ENCODE measurements around the gene PASK.

DNA sequence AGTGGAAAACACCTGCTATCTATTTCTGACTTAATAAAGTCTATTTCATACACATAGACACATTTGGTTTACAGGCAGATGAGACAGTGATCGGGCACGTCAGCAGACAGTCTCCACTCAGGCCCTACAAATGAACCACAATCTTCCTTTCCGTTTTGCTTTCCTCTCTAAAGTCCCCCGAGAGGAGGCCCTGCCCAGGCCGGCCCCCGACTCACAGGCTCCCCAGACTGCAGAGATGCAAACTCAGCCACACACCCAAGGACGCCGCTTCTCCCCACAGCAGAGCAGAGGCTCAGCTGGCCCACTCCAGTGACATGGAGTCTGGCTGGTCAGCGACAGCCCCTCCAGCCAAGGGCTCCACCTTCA lies 37.8 kb downstream of the PASK start:
- TF ChIP-seq CTCF (IDR thresholded peaks at IDR 0.05 in 2 of 3, conservative IDR thresholded peaks at IDR 0.05 in 1 of 3; ENCODE audit: insufficient read depth in 2 of 3, low read depth in 1 of 3, low read length in 3 of 3) (no peak), PHF8 (IDR thresholded peaks at IDR 0.05; ENCODE audit: borderline replicate concordance, low read length) (no peak)
